Nephron (organoid): ENCODE measurements around the gene FRRS1.

Source experiments
- H3K27ac Mint-ChIP-seq, 3 experiments: 2 replicates each; pipeline ENCODE4 v1.8.0; 2020; ENCODE audit warnings: mixed read lengths in 3 of 3, mild to moderate bottlenecking in 2 of 3, moderate library complexity in 1 of 3
- H3K27me3 Mint-ChIP-seq: 2 replicates; pipeline ENCODE4 v1.8.0; 2021; ENCODE audit warnings: low read depth, mild to moderate bottlenecking, moderate library complexity, mixed read lengths
- H3K36me3 Mint-ChIP-seq: 2 replicates; pipeline ENCODE4 v1.8.0; 2020; ENCODE audit warnings: low read depth, mixed read lengths
- H3K4me1 Mint-ChIP-seq: 2 replicates; pipeline ENCODE4 v1.8.0; 2020; ENCODE audit warnings: mixed read lengths
- H3K4me3 Mint-ChIP-seq, 3 experiments: 2 replicates each; pipeline ENCODE4 v1.8.0; 2020; ENCODE audit warnings: mild to moderate bottlenecking in 3 of 3, mixed read lengths in 3 of 3, moderate library complexity in 2 of 3
- H3K9me3 Mint-ChIP-seq: 2 replicates; pipeline ENCODE4 v1.8.0; 2020; ENCODE audit warnings: mixed read lengths
- CTCF ChIP-seq, 3 experiments: fragments of 200-600 bp; sonication (generic); IDR thresholded peaks; one replicate each; pipeline ENCODE4 v1.5.0; 2021; ENCODE audit warnings: antibody characterized with exemption in 3 of 3; ENCODE audit not compliant: unreplicated experiment in 3 of 3

The FRRS1 gene

DNA sequence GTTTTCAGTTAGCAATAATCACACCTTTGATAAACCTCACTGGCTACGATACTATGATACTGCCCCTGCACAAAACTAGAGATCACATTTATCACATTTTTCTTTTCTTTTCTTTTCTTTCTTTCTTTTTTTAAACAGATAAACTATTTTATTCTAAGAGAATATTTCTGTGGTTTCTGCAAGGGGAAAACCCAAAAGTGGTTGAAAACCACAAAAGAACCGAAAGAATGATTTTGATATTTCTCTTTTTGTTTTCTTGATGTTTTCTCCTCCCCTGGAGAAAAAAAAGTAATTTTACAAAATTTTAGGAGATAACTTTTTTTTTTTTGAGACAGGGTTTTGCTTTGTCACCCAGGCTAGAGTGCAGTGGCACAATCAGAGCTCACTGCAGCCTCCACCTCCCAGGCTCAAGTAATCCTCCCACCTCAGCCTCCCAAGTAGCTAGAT is 18.4 kb upstream of the FRRS1 start:
- no peak overlapping the region for H3K27ac Mint-ChIP-seq
- H3K36me3 Mint-ChIP-seq: no peaks in the 10 kb centered on the region
- no peak for TF ChIP-seq CTCF (IDR thresholded peaks at IDR 0.05; ENCODE audit: unreplicated experiment in 3 of 3)

GRCh38 chr1:99784143-99784542 is 17.7 kb upstream of the FRRS1 start:
- no peaks in the 10 kb centered on the region for H3K4me1 Mint-ChIP-seq
- H3K36me3 Mint-ChIP-seq: no peaks in the 10 kb centered on the region
- H3K4me3 Mint-ChIP-seq: no peak overlapping the region
- no peak for TF ChIP-seq CTCF (IDR thresholded peaks at IDR 0.05; ENCODE audit: unreplicated experiment in 3 of 3)
- no peaks in the 10 kb centered on the region for H3K9me3 Mint-ChIP-seq
- no peak overlapping the region for H3K27ac Mint-ChIP-seq
- no peaks in the 10 kb centered on the region for H3K27me3 Mint-ChIP-seq

More for the DNA sequence above, 18.4 kb upstream of the FRRS1 start:
- no peak overlapping the region for H3K4me3 Mint-ChIP-seq
- no peaks in the 10 kb centered on the region for H3K9me3 Mint-ChIP-seq
- no peaks in the 10 kb centered on the region for H3K27me3 Mint-ChIP-seq
- no peaks in the 10 kb centered on the region for H3K4me1 Mint-ChIP-seq

- Mint-ChIP-seq H3K36me3 (no peaks in the 10 kb centered on the region), H3K27ac (no peak overlapping the region), H3K4me1 (no peaks in the 10 kb centered on the region), H3K9me3 (no peaks in the 10 kb centered on the region), H3K4me3 (no peak overlapping the region), H3K27me3 (no peaks in the 10 kb centered on the region)
- TF ChIP-seq CTCF (IDR thresholded peaks at IDR 0.05; ENCODE audit: unreplicated experiment in 3 of 3): no peak
These were observed 16.5 kb upstream of the FRRS1 start for GRCh38 chr1:99782920-99783319.

GRCh38 chr1:99782397-99782796 is 16.0 kb upstream of the FRRS1 start:
- Mint-ChIP-seq H3K36me3 (no peaks in the 10 kb centered on the region), H3K27me3 (no peaks in the 10 kb centered on the region), H3K27ac (no peak overlapping the region), H3K4me3 (no peak overlapping the region), H3K4me1 (no peaks in the 10 kb centered on the region), H3K9me3 (no peaks in the 10 kb centered on the region)
- TF ChIP-seq CTCF (IDR thresholded peaks at IDR 0.05; ENCODE audit: unreplicated experiment in 3 of 3): no peak

- TF ChIP-seq CTCF (IDR thresholded peaks at IDR 0.05; ENCODE audit: unreplicated experiment in 3 of 3): no peak
- Mint-ChIP-seq H3K27ac (no peak overlapping the region), H3K36me3 (no peaks in the 10 kb centered on the region), H3K4me3 (no peak overlapping the region), H3K9me3 (no peaks in the 10 kb centered on the region), H3K4me1 (no peaks in the 10 kb centered on the region), H3K27me3 (no peaks in the 10 kb centered on the region)
These were observed 15.4 kb upstream of the FRRS1 start for GRCh38 chr1:99781798-99782197.

DNA sequence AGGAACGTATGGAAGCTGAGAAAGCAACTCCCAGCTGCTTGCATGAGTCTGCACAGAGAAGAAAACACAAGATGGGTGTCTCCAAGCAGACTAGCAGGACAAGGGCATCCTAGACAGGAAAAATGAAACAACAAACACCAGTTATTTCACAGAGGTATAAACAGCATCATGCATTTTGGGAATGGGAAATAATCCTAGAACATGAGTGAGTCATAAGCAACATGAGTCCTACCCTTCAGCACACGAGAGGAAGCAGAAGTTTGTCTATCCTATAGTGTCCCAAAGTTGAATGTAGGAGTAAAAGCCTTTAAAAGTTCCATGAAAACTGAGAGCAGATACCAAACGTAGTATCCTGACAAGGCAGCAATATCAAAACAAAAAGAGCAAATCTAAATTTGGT is 11.3 kb upstream of the FRRS1 start:
- Mint-ChIP-seq H3K9me3 (no peaks in the 10 kb centered on the region), H3K4me3 (no peak overlapping the region), H3K4me1 (no peaks in the 10 kb centered on the region), H3K27ac (no peak overlapping the region), H3K36me3 (no peaks in the 10 kb centered on the region), H3K27me3 (no peaks in the 10 kb centered on the region)
- TF ChIP-seq CTCF (IDR thresholded peaks at IDR 0.05; ENCODE audit: unreplicated experiment in 3 of 3): no peak
